GM18502 (cell line): ENCODE results near the gene RLN2.

ENCODE experiments used
- ATAC-seq: cut with Tn5 transposase; IDR thresholded peaks from one replicate; pipeline ENCODE4 v1.9.1; 2021; ENCODE audit warnings: mild to moderate bottlenecking; ENCODE audit not compliant: unreplicated experiment, poor library complexity

RLN2 gene

GRCh38 chr9:5274770-5275169 is 29.7 kb downstream of the RLN2 start:
- peak; percentile 53 for ATAC-seq

- no peak for ATAC-seq
Measured at GRCh38 chr9:5269249-5269715, 35.2 kb downstream of the RLN2 start.

DNA sequence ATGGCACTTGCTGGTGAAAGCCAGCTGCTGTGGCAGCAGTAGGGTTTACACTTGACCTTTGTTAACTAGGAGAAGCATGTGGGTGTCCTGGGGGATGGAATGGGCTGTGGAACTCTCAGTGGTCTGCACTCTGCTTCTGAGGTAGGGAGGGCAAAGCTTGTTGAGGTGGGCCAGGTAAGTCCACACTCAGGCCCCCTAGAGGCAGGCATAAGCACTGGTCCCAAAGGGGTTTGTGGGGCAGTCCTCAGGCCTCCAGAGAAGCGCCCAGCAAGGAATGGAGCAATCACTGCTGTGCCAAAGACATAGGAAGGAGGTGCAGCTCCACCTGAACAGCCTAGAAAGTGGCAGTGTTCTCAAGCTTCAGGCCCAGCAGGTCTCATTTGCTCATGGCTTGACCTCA is 38.6 kb downstream of the RLN2 start:
- no peak for ATAC-seq

DNA sequence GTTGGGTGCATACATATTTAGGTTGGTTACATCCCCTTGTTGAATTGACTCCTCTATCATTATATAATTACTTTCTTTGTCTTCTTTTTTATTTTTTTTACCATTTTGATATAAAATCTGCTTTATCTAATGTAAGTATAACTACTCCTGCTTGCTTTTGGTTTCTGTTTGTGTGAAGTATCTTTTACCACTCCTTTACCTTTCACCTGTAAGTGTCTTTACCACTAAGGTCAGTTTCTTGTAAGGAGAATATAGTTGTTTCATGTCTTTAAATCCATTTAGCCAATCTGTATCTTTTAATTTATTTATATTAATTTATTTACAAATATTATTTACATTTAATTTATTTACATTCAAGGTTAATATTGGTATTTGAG is 40.3 kb downstream of the RLN2 start:
- peak; percentile 44 for ATAC-seq

DNA sequence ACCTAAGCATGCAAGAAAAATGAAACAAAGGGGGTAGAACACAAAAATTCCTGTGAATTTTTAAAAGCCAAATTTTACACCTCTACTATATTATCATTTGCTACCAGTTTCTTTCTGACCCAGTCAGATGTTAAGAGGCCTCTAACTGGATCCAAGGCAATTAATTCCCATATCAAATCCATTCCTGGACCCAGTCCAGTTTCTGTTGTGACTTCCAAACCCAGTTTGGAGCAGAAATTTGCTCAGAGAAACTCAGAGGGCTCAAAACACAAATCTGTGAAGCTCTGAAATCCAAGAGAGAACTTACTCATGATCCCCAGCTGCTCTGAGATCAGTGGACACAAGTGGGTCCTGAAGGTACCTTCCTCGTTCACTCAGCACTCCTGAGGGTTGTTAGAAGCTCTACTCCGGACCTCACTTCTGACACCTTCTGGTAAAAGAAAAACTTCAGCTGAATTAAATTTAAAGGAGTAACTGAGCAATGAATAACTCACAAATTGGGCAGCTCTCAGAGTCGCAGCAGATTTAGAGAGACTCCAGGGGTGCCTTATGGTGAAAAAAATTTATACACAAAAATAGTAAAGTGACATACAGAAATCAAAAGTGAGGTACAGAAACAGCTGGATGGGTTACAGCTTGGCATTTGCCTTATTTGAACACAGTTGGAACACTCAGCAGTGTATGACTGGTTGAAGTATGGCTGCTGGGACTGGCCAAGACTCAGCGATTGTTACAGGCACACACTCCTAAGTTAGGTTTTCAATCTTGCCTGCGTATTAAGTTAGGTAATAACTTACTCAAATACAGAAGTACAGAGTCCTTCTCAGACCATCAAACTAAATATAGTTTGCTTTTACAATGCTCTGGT is 40.9 kb downstream of the RLN2 start:
- peak; percentile 28 for ATAC-seq
